ENCODE measurements around the gene SLC45A2.

DNA sequence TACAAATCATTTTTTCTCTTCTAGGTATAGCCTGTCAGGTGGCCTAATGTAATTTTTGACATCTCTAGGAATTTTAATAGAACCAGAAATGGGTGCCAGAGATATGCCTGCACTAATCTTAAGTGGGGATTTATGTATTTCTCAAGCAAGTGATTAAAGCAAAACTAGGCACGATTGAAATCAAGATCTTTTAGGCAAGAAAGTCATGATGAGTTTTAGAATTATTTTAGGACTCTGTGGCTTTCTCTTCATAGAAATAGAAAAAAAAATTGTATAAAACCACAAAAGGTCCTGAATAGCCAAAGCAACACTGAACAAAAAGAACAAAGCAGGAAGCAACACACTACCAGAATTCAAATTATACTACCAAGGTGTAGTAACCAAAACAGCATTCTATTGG is 24.3 kb upstream of the SLC45A2 start:
- TF ChIP-seq, protein P1, sequence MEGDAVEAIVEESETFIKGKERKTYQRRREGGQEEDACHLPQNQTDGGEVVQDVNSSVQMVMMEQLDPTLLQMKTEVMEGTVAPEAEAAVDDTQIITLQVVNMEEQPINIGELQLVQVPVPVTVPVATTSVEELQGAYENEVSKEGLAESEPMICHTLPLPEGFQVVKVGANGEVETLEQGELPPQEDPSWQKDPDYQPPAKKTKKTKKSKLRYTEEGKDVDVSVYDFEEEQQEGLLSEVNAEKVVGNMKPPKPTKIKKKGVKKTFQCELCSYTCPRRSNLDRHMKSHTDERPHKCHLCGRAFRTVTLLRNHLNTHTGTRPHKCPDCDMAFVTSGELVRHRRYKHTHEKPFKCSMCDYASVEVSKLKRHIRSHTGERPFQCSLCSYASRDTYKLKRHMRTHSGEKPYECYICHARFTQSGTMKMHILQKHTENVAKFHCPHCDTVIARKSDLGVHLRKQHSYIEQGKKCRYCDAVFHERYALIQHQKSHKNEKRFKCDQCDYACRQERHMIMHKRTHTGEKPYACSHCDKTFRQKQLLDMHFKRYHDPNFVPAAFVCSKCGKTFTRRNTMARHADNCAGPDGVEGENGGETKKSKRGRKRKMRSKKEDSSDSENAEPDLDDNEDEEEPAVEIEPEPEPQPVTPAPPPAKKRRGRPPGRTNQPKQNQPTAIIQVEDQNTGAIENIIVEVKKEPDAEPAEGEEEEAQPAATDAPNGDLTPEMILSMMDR (IDR thresholded peaks at IDR 0.05; ENCODE audit: insufficient read depth, low read length, poor library complexity, severe bottlenecking), result no peak
- no peak for TF ChIP-seq EZH2phosphoT487 (conservative IDR thresholded peaks at IDR 0.05; ENCODE audit: low read length)
